Measurements from ENCODE around the gene BAG1. TPM values are rescaled to one million over a fixed set of nuclear protein-coding genes. Genes with fewer than 3 reads are reported as not detected.

BAG1 gene
- total and polyA plus RNA-seq, 7 donors: 125 to 371 (median 253) TPM

GRCh38 chr9:33244137-33244784 lies 20.2 kb downstream of the BAG1 start:
- 82 to 90% (median 84%) methylated on average over 9 of the region's 9 CpGs for WGBS, 3 donors
- peaks cover 0 to 8% of the 10 kb centered on the region in 2 donors for H3K36me3 ChIP-seq (ENCODE audit: insufficient read depth in 1 of 2, low read depth in 1 of 2)
- ATAC-seq (no peak), DNase-seq (no peak)
- no peak for TF ChIP-seq CTCF (IDR thresholded peaks at IDR 0.05)
- H3K4me3 ChIP-seq: no peak overlapping the region
- intact Hi-C loops (cut with DNase I): no loop called here
- peaks cover 11% of the 10 kb centered on the region for H3K4me1 ChIP-seq
- no peaks in the 10 kb centered on the region for H3K9me3 ChIP-seq
- H3K27me3 ChIP-seq (ENCODE audit: insufficient read depth in 3 of 3, low read length in 2 of 3): no peaks in the 10 kb centered on the region
- H3K27ac ChIP-seq: no peak overlapping the region

DNA sequence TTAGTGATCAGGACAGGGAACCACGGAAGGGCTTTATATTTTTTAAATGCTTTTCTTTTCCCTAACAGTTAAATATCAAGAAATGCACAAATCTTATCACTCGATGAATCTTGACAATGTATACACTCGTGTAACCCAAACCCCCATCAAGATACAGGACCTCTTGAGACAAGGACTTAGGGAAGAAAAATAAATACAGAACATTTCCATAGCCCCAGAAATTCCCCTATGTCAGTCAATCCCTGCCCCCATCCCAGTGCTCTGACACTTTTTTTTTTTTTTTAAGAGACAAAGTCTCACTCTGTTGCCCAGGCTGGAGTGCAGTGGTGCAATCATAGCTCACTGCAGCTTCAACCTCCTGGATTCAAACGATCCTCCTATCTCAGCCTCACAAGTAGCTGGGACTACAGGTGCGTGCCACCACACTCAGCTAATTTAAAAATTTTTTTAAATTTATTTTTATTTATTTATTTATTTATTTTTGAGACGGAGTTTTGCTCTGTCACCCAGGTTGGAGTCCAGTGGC lies 21.8 kb downstream of the BAG1 start:
- H3K9me3 ChIP-seq: no peaks in the 10 kb centered on the region
- H3K27me3 ChIP-seq (ENCODE audit: insufficient read depth in 3 of 3, low read length in 2 of 3): no peaks in the 10 kb centered on the region
- 84 to 87% (median 84%) methylated on average over 6 of the region's 6 CpGs for WGBS, 3 donors
- no peak for ATAC-seq
- no peak overlapping the region for H3K27ac ChIP-seq
- intact Hi-C loops (cut with DNase I): no loop called here
- no peak for TF ChIP-seq CTCF (IDR thresholded peaks at IDR 0.05)
- DNase-seq: no peak
- H3K4me3 ChIP-seq: no peak overlapping the region
- H3K36me3 ChIP-seq (ENCODE audit: insufficient read depth in 1 of 2, low read depth in 1 of 2): no peaks in the 10 kb centered on the region
- H3K4me1 ChIP-seq: peaks cover 15% of the 10 kb centered on the region

DNA sequence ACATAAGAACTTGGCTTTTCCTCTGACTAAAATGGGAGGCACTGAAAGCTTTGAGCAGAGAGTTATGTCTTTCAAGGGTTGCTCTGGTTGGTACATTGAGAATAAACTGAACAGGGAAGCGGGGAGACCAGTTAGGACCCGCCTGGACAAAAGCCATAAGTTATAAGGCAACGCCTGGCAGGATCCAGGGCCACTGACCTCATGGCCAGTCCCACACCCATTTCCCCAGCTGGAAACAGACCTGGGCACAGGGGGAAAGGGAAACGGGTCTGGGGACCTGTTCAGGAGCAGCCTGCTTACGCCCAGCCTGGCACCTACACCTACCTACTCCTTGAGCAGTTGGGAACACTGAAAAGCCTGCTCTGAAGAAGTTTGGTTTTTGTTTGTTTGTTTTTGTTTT lies 23.2 kb downstream of the BAG1 start:
- no peak for ATAC-seq
- no peak for DNase-seq
- H3K4me1 ChIP-seq: peaks cover 15% of the 10 kb centered on the region
- H3K36me3 ChIP-seq (ENCODE audit: insufficient read depth in 1 of 2, low read depth in 1 of 2): no peaks in the 10 kb centered on the region
- H3K27ac ChIP-seq: no peak overlapping the region
- no peak overlapping the region for H3K4me3 ChIP-seq
- intact Hi-C loops (cut with DNase I): no loop called here
- H3K27me3 ChIP-seq (ENCODE audit: insufficient read depth in 3 of 3, low read length in 2 of 3): no peaks in the 10 kb centered on the region
- no peaks in the 10 kb centered on the region for H3K9me3 ChIP-seq
- WGBS, 3 donors: 72 to 88% (median 80%) methylated on average over 5 of the region's 5 CpGs
- no peak for TF ChIP-seq CTCF (IDR thresholded peaks at IDR 0.05)

- Histone ChIP-seq H3K4me3 (no peak within 1 kb of the TSS), H3K9me3 (no peaks in the 10 kb centered on the region), H3K27ac (peak within 1 kb of the TSS; percentile 27), H3K27me3 (ENCODE audit: insufficient read depth in 3 of 3, low read length in 2 of 3) (no peaks in the 10 kb centered on the region), H3K36me3 (ENCODE audit: insufficient read depth in 1 of 2, low read depth in 1 of 2) (no peaks in the 10 kb centered on the region), H3K4me1 (peaks cover 15% of the 10 kb centered on the region)
- no peak for TF ChIP-seq CTCF (IDR thresholded peaks at IDR 0.05)
- ATAC-seq: peak; percentile 84 to 95 (median 90)
- 13 to 15% (median 13%) methylated on average over 7 of the region's 7 CpGs for WGBS, 3 donors
- DNase-seq: peak; percentile 53 to 85
- intact Hi-C loops (cut with DNase I): no loop called here
These were observed 24.6 kb downstream of the BAG1 start, which contains the start of gene SPINK4 for GRCh38 chr9:33239921-33240320. Gene SPINK4, plus strand, starts transcription at chr9:33240167. Its CDS starts 42 bp downstream, at chr9:33240209.

Measured in psoas muscle (tissue), 8 donors.